KMS-11 (cell line): Measurements from ENCODE around the gene SV2C.

ENCODE experiments used
- H2AFZ ChIP-seq: fragments of 200-600 bp; sonication (generic); 2 replicates; pipeline ENCODE4 v1.6.1; 2016; ENCODE audit warnings: antibody characterized with exemption, mixed run types, low read depth
- H3K27ac ChIP-seq: fragments of 200-600 bp; sonication (generic); 2 replicates; pipeline ENCODE4 v1.6.1; 2016; ENCODE audit warnings: mild to moderate bottlenecking, mixed run types
- H3K27me3 ChIP-seq: fragments of 200-600 bp; sonication (generic); 2 replicates; pipeline ENCODE4 v1.6.1; 2017; ENCODE audit warnings: mild to moderate bottlenecking, low read depth, mixed run types, moderate library complexity; ENCODE audit not compliant: insufficient read depth
- H3K36me3 ChIP-seq: fragments of 200-600 bp; sonication (generic); 2 replicates; pipeline ENCODE4 v1.6.1; 2017; ENCODE audit warnings: mild to moderate bottlenecking, mixed run types; ENCODE audit not compliant: insufficient read depth
- H3K4me1 ChIP-seq: fragments of 200-600 bp; sonication (generic); 2 replicates; pipeline ENCODE4 v1.6.1; 2016; ENCODE audit warnings: mild to moderate bottlenecking, low read depth, mixed run types; ENCODE audit not compliant: poor library complexity, severe bottlenecking
- H3K4me2 ChIP-seq: fragments of 200-600 bp; sonication (generic); 2 replicates; pipeline ENCODE4 v1.7.0; 2016; ENCODE audit warnings: mild to moderate bottlenecking, mixed run types
- H3K4me3 ChIP-seq: fragments of 200-600 bp; sonication (generic); IDR thresholded peaks from 2 replicates; pipeline ENCODE4 v1.6.1; 2017; ENCODE audit warnings: low read depth, low read length, mixed read lengths; ENCODE audit not compliant: insufficient read depth
- H3K79me2 ChIP-seq: fragments of 200-600 bp; sonication (generic); 2 replicates; pipeline ENCODE4 v1.6.1; 2016; ENCODE audit warnings: low read depth, mixed run types; ENCODE audit not compliant: insufficient read depth
- H3K9ac ChIP-seq: fragments of 200-600 bp; sonication (generic); 2 replicates; pipeline ENCODE4 v1.6.1; 2016; ENCODE audit warnings: mild to moderate bottlenecking, mixed run types
- H4K20me1 ChIP-seq: fragments of 200-600 bp; sonication (generic); 2 replicates; pipeline ENCODE4 v1.6.1; 2016; ENCODE audit warnings: mild to moderate bottlenecking, mixed run types; ENCODE audit not compliant: insufficient read depth
- CTCF ChIP-seq: fragments of 200-600 bp; sonication (generic); conservative IDR thresholded peaks from 2 replicates; pipeline ENCODE4 v1.6.1; 2017; ENCODE audit warnings: low read depth, mild to moderate bottlenecking, antibody characterized with exemption, low read length, moderate library complexity, mixed read lengths

Gene SV2C

DNA sequence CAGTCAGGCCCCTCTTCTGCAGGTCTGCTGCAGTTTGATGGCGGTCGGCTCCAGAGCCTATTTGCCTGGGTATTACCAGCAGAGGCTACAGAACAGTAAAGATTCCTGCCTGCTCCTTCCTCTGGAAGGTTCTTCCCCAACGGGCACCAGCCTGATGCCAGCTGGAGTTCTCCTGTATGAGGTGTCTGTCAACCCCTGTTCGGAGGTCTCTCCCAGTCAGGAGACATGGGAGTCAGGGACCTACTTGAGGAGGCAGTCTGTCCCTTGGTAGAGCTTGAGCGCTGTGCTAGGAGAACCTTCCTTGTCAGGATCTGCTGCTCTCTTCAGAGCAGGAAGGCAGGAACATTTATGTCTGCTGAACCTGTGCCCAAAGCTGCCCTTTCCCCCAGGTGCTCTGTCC, 181.5 kb downstream of the SV2C start:
- Histone ChIP-seq H3K4me2 (no peak overlapping the region), H3K79me2 (no peaks in the 10 kb centered on the region), H3K4me1 (no peaks in the 10 kb centered on the region), H4K20me1 (no peaks in the 10 kb centered on the region), H3K9ac (no peak overlapping the region), H2AFZ (no peak overlapping the region), H3K27me3 (no peaks in the 10 kb centered on the region), H3K36me3 (no peaks in the 10 kb centered on the region), H3K4me3 (no peak overlapping the region), H3K27ac (no peak overlapping the region)
- TF ChIP-seq CTCF = no peak

GRCh38 chr5:76269259-76269931, 186.2 kb downstream of the SV2C start:
- Histone ChIP-seq H3K27ac (no peak overlapping the region), H3K4me3 (no peak overlapping the region), H3K4me1 (peaks cover 17% of the 10 kb centered on the region), H4K20me1 (no peaks in the 10 kb centered on the region), H3K27me3 (no peaks in the 10 kb centered on the region), H2AFZ (no peak overlapping the region), H3K79me2 (no peaks in the 10 kb centered on the region), H3K9ac (no peak overlapping the region), H3K4me2 (no peak overlapping the region), H3K36me3 (no peaks in the 10 kb centered on the region)
- TF ChIP-seq CTCF = no peak

DNA sequence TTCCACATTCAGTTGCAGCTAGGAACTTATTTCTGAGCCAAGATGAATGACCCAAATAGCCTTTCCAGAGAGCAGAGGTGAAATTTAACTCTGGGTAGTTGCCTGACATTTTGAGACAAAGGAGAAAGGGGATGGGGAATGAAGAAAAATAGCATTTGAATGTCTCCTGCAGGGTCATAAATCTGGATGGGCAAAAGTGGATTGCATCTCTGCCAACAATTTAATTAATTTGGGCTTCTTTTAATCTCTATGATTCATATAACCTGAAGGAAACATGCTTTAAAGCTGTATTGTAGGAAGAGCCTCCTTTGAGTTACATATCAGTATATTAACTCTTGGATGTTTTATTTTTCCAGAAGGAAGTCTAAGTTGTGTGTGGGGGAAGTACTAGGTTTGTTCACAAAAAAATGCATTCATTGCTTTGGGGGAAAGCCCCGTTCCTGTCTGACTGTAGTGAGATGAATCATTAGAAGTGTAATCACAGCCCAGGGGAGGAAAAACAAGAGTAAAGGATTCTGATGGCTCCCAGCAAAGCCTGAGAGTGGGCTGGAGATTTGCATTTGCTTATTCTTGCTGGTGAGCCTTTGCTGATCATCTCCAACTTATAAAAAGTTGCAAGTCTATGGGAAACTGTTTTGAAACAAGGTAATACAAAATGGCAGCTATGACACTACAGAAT, 186.9 kb downstream of the SV2C start:
- peaks cover 17% of the 10 kb centered on the region for H3K4me1 ChIP-seq
- no peak overlapping the region for H2AFZ ChIP-seq
- H3K4me2 ChIP-seq = no peak overlapping the region
- no peak overlapping the region for H3K9ac ChIP-seq
- no peak overlapping the region for H3K4me3 ChIP-seq
- H4K20me1 ChIP-seq = no peaks in the 10 kb centered on the region
- TF ChIP-seq CTCF = no peak
- no peaks in the 10 kb centered on the region for H3K27me3 ChIP-seq
- H3K79me2 ChIP-seq = no peaks in the 10 kb centered on the region
- H3K36me3 ChIP-seq = no peaks in the 10 kb centered on the region
- H3K27ac ChIP-seq = no peak overlapping the region

DNA sequence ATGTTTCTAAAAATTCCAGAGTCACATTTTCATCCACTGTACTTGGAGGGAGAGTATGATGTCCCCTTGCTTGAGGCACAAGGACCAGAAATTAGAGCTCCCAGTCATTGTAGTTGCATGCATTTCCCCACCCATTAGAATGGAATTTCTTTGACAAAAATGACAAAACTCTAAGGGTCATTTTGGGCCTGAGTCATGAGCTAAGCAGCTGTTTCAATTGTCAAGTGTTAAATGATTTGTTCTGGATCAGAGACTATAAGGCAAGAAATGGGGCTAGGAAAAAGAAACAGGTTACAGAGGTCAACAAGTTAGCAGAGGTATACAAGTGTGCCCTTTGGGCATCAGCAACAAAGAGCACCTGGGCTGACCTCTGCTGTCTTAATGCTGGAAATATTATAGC, 188.7 kb downstream of the SV2C start:
- Histone ChIP-seq H3K4me3 (no peak overlapping the region), H3K27me3 (no peaks in the 10 kb centered on the region), H3K4me1 (peaks cover 17% of the 10 kb centered on the region), H4K20me1 (no peaks in the 10 kb centered on the region), H3K27ac (no peak overlapping the region), H3K4me2 (no peak overlapping the region), H3K36me3 (no peaks in the 10 kb centered on the region), H2AFZ (no peak overlapping the region), H3K79me2 (no peaks in the 10 kb centered on the region), H3K9ac (no peak overlapping the region)
- TF ChIP-seq CTCF = no peak
